Calu3 (cell line): Measurements from ENCODE around the gene CC2D1A. TPM values are rescaled to one million over a fixed set of nuclear protein-coding genes. Genes with fewer than 3 reads are reported as not detected.

Source experiments
- BruUV-seq: library from RNA; stranded (reverse); fragments of 400-500 nt; replicated peaks from 2 replicates; lab custom pipeline; 2021; lab: Mats Ljungman, UMichigan
- CTCF ChIA-PET: fragments of 300-600 bp; sonication (Branson Sonifier 250); formaldehyde crosslinking; loops from one replicate; lab custom pipeline; 2022; ENCODE audit warnings: antibody characterized with exemption; lab: Charles Lee
- DNase-seq: peaks from one replicate; pipeline ENCODE4 v3.0.0; 2022
- H3K27ac Mint-ChIP-seq: one replicate; pipeline ENCODE4 v1.8.0; 2022; ENCODE audit warnings: mixed read lengths; ENCODE audit not compliant: unreplicated experiment
- H3K27me3 Mint-ChIP-seq: one replicate; pipeline ENCODE4 v1.8.0; 2022; ENCODE audit warnings: mixed read lengths; ENCODE audit not compliant: unreplicated experiment
- H3K36me3 Mint-ChIP-seq: one replicate; pipeline ENCODE4 v1.8.0; 2022; ENCODE audit warnings: mild to moderate bottlenecking, moderate library complexity, mixed read lengths; ENCODE audit not compliant: insufficient read depth, unreplicated experiment
- H3K4me1 Mint-ChIP-seq: one replicate; pipeline ENCODE4 v1.8.0; 2022; ENCODE audit warnings: mild to moderate bottlenecking, low read depth, mixed read lengths; ENCODE audit not compliant: unreplicated experiment
- H3K4me3 Mint-ChIP-seq: one replicate; pipeline ENCODE4 v1.8.0; 2022; ENCODE audit warnings: mild to moderate bottlenecking, low read depth, moderate library complexity, mixed read lengths; ENCODE audit not compliant: unreplicated experiment
- H3K9me3 Mint-ChIP-seq: one replicate; pipeline ENCODE4 v1.8.0; 2022; ENCODE audit warnings: low read depth, mixed read lengths; ENCODE audit not compliant: unreplicated experiment
- intact Hi-C: fragments of 100-400 bp; cut with micrococcal nuclease; formaldehyde crosslinking; loops from one replicate; pipeline ENCODE4 v1.10.0; 2022; ENCODE audit not compliant: unreplicated experiment
- total RNA-seq: library from RNA; stranded (reverse); gene quantifications from 2 replicates; pipeline ENCODE4 v1.2.3, GENCODE V29; 2022
- TF ChIP-seq, protein P1 (sequence below): fragments of 200-600 bp; IDR thresholded peaks from one replicate; pipeline ENCODE4 v1.8.0; 2022; ENCODE audit warnings: antibody characterized with exemption; ENCODE audit not compliant: unreplicated experiment

Gene CC2D1A
- total RNA-seq, 1 experiment from 2014 or later: 41.7 TPM

DNA sequence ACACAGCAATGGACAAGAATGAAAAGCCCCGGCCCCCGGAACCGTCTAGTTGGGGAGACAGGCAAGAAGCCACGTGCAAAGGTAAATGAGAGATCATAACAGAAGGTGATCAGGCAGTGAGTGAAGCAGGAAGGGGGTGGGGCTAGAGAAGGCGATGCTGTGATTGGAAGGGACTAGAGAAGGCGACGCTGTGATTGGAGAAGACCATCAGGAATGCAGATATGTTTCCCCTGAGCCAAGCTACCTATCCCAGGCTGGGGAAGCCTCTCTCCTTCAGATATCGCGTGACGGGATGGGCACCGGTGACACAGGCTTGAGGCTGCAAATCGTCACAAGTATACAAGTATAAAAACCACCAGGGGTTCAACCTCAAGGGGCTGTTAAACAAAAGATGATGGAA, 68.1 kb downstream of the CC2D1A start:
- Mint-ChIP-seq H3K9me3 (no peaks in the 10 kb centered on the region), H3K27ac (no peak overlapping the region), H3K27me3 (no peaks in the 10 kb centered on the region), H3K4me1 (no peaks in the 10 kb centered on the region), H3K36me3 (peaks cover 4% of the 10 kb centered on the region), H3K4me3 (no peak overlapping the region)
- no TSS peak for BruUV-seq
- intact Hi-C loops: no loop called here
- DNase-seq: no peak
- CTCF ChIA-PET: no interaction called here
- TF ChIP-seq, protein P1, sequence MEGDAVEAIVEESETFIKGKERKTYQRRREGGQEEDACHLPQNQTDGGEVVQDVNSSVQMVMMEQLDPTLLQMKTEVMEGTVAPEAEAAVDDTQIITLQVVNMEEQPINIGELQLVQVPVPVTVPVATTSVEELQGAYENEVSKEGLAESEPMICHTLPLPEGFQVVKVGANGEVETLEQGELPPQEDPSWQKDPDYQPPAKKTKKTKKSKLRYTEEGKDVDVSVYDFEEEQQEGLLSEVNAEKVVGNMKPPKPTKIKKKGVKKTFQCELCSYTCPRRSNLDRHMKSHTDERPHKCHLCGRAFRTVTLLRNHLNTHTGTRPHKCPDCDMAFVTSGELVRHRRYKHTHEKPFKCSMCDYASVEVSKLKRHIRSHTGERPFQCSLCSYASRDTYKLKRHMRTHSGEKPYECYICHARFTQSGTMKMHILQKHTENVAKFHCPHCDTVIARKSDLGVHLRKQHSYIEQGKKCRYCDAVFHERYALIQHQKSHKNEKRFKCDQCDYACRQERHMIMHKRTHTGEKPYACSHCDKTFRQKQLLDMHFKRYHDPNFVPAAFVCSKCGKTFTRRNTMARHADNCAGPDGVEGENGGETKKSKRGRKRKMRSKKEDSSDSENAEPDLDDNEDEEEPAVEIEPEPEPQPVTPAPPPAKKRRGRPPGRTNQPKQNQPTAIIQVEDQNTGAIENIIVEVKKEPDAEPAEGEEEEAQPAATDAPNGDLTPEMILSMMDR: no peak

DNA sequence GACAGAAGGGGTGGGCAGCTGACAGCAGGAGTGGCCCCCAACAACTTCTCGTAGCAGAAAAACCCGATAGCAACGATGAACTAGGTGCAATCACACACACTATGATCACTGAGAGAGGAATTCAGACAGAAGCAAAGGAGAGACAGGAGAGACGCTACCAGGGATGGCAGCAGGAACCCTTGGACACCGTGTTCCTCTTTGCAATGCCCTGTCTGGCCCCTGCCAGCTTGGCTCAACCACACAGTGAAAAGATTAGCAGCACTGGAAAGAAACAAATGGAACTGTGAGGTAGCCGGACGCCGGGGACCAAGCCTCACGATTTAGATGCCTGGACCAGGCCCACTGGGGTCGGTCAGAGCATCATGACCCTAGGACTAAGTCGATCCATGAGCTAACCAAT, 69.9 kb downstream of the CC2D1A start:
- CTCF ChIA-PET: no interaction called here
- no TSS peak for BruUV-seq
- no peaks in the 10 kb centered on the region for H3K27me3 Mint-ChIP-seq
- no peak overlapping the region for H3K4me3 Mint-ChIP-seq
- intact Hi-C loops: loop anchor here (5.0 kb wide), 1 partner anchor 56 kb away; the partner anchor contains the start of gene IL27RA
- peaks cover 4% of the 10 kb centered on the region for H3K36me3 Mint-ChIP-seq
- H3K4me1 Mint-ChIP-seq: no peaks in the 10 kb centered on the region
- no peaks in the 10 kb centered on the region for H3K9me3 Mint-ChIP-seq
- no peak for DNase-seq
- TF ChIP-seq, protein P1: no peak
- H3K27ac Mint-ChIP-seq: no peak overlapping the region

DNA sequence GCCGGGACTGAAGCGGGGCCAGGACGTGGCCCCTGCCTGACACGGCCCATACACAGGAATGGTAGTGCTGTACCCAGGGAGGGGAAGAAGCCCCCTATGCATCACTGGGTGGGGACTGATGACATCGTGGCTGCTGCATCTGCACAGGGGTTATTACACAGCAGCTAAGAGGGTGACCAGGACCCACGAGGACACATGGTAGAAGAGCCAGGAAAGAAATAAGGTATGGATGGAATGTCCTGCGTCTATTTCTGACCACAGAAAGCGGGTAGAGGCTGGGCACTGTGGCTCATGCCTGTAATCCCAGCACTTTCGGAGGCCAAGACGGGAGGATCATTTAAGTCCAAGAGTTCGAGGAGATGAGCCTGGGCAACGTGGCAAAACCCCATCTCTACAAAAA, 70.4 kb downstream of the CC2D1A start:
- CTCF ChIA-PET: no interaction called here
- intact Hi-C loops: loop anchor here (5.0 kb wide), 1 partner anchor 56 kb away; the partner anchor contains the start of gene IL27RA
- Mint-ChIP-seq H3K27me3 (no peaks in the 10 kb centered on the region), H3K4me1 (no peaks in the 10 kb centered on the region), H3K36me3 (peaks cover 4% of the 10 kb centered on the region), H3K9me3 (no peaks in the 10 kb centered on the region), H3K4me3 (no peak overlapping the region), H3K27ac (no peak overlapping the region)
- TF ChIP-seq, protein P1: no peak
- no peak for DNase-seq
- no TSS peak for BruUV-seq

DNA sequence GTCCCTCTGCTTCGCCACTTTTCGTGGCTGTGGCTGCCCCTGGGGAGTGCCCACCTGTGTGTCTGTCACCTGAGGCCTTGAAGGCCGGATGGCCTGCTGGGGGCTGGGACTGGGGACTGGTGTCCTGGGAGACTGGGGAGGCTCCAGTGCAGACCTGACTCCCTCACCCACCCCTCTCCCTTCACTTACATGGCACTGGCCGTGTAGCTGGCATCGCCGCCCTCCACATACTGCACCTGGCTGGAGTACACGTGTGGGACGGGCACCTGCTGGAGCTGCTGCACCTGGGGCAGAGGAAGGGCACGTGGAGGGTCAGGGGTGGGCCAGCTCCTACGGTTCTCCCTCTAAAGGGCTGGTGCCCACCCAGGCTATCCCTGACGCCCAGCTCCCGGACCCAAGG, 71.8 kb downstream of the CC2D1A start:
- no peak overlapping the region for H3K4me3 Mint-ChIP-seq
- CTCF ChIA-PET: interaction anchor here (0.7 kb wide), 1 partner anchor 18 kb away, joined by 7 read pairs; no protein-coding TSS in a partner anchor

More for the DNA sequence above, 71.8 kb downstream of the CC2D1A start:
- DNase-seq: no peak
- no peaks in the 10 kb centered on the region for H3K4me1 Mint-ChIP-seq
- TF ChIP-seq, protein P1: no peak
- intact Hi-C loops: loop anchor here (5.0 kb wide), 1 partner anchor 54 kb away; the partner anchor contains the start of gene IL27RA
- H3K27me3 Mint-ChIP-seq: no peaks in the 10 kb centered on the region
- no peak overlapping the region for H3K27ac Mint-ChIP-seq
- BruUV-seq: no TSS peak
- no peaks in the 10 kb centered on the region for H3K9me3 Mint-ChIP-seq
- H3K36me3 Mint-ChIP-seq: peaks cover 4% of the 10 kb centered on the region
